HG02642 (cell line): ENCODE results near the gene SHD.

ENCODE experiments used
- ATAC-seq: cut with Tn5 transposase; IDR thresholded peaks from one replicate; pipeline ENCODE4 v1.9.1; 2021; ENCODE audit warnings: mild to moderate bottlenecking; ENCODE audit not compliant: unreplicated experiment, poor library complexity

Gene SHD

GRCh38 chr19:4295972-4296771 is 17.1 kb downstream of the SHD start:
- ATAC-seq: no peak

- no peak for ATAC-seq
Measured at GRCh38 chr19:4297901-4298809, 19.1 kb downstream of the SHD start.

GRCh38 chr19:4298810-4299550 is 19.9 kb downstream of the SHD start:
- no peak for ATAC-seq

- no peak for ATAC-seq
Measured at GRCh38 chr19:4300589-4300988, 21.5 kb downstream of the SHD start.

- ATAC-seq: no peak
Measured at GRCh38 chr19:4301590-4302242, 22.6 kb downstream of the SHD start.

- no peak for ATAC-seq
Measured at GRCh38 chr19:4302243-4302640, 23.2 kb downstream of the SHD start, which contains the start of gene TMIGD2. TMIGD2 (minus strand) TSS chr19:4302389; CDS start chr19:4302385, 4 bp downstream.

- ATAC-seq: no peak
Measured at GRCh38 chr19:4303819-4304537, 24.9 kb downstream of the SHD start.

- no peak for ATAC-seq
Measured at GRCh38 chr19:4304538-4305256, 25.6 kb downstream of the SHD start, which contains the start of gene FSD1. FSD1 (plus strand) TSS chr19:4304598; CDS start chr19:4304747, 149 bp downstream.

GRCh38 chr19:4305257-4305612 is 26.2 kb downstream of the SHD start:
- ATAC-seq: no peak

- ATAC-seq: no peak
Measured at GRCh38 chr19:4305659-4306058, 26.6 kb downstream of the SHD start.

GRCh38 chr19:4310247-4311121 is 31.4 kb downstream of the SHD start:
- ATAC-seq: no peak

- ATAC-seq: no peak
Measured at GRCh38 chr19:4313847-4314490, 34.9 kb downstream of the SHD start.

- ATAC-seq: no peak
Measured at GRCh38 chr19:4316956-4317355, 37.9 kb downstream of the SHD start.

GRCh38 chr19:4318460-4318859 is 39.4 kb downstream of the SHD start:
- no peak for ATAC-seq

GRCh38 chr19:4319067-4319718 is 40.1 kb downstream of the SHD start:
- no peak for ATAC-seq

GRCh38 chr19:4320419-4320818 is 41.4 kb downstream of the SHD start:
- no peak for ATAC-seq
